Measurements from ENCODE around the gene SAFB2.

SAFB2 gene

DNA sequence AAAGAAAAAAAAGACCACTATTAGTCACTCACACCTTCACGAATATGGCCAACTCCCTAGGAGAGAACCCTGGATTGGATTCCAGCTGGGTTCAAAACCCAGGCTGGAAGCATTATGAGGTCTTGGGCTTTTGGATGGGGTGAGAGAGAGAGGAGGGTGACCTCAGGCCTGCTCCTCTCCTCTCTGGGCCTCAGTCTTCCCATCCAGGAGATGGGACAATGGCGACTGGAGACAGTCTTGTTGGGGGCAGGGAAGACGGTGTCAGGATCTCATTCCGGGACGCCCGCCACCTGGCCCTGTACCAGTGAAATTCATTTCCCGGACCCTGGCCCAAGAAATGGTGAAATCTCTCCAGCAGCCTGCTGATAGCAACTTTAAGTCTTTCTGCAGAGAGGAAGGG is 81.1 kb downstream of the SAFB2 start:
- no peak for DNase-seq (ENCODE audit: low spot score)

DNA sequence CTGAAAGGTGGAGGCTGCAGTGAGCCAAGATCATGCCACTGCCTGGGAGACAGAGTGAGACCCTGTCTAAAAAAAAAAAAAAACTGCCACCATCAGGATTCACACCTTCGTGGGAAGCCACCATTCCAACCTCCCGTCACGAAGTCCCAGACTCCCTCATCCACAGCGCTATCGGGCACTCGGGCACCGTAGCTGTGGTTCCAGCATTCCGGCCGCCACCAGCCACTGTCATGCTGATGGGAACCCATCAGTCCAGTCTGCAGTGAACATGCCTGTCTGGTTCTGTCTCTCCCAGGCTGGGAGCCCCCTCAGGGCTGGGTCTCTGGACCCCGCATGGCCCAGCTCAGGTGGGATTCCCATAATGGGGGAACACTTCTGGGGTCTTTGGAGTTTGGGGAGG is 82.4 kb downstream of the SAFB2 start:
- no peak for DNase-seq (ENCODE audit: low spot score)

DNA sequence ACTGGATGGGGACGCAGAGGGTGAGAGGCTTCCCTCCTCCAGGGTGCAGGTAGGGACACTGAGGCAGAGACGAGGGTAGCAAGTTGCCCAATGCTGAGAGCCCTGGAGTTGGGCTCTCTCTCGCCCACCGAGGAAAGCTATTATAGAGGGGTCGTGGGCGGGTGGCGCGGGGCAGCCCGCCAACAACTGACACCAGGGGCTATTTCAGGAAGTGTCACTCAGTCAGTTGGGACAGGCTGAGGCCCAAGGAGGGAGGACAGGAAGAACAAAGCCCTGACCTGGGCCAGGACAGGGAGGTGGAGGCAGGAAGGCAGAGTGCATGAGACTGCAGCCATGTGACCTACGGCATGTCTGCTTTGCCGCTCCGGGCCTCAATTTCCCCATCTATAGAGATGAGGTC is 84.7 kb downstream of the SAFB2 start:
- no peak for DNase-seq (ENCODE audit: low spot score)
